NCI-H2196 (cell line): ENCODE data around the gene HNRNPAB.
"Not testable (repeated sequence)": the region's sequence is repeated elsewhere in the genome, so short reads cannot be mapped to it uniquely, and the experiment has no call there.

Experiments used
- DNase-seq: peaks from one replicate; lab custom pipeline; 2025; ENCODE audit not compliant: unreplicated experiment; lab: John Stamatoyannopoulos, UW

HNRNPAB gene

GRCh38 chr5:178241688-178242231 lies 37.4 kb downstream of the HNRNPAB start:
- no peak for DNase-seq

- no peak for DNase-seq
These were observed 38.1 kb downstream of the HNRNPAB start for GRCh38 chr5:178242416-178242815.

- no peak for DNase-seq
These were observed 40.2 kb downstream of the HNRNPAB start for GRCh38 chr5:178244576-178244975.

GRCh38 chr5:178245389-178245788 lies 41.1 kb downstream of the HNRNPAB start:
- DNase-seq: no peak

GRCh38 chr5:178246624-178247279 lies 42.4 kb downstream of the HNRNPAB start:
- DNase-seq: no peak

GRCh38 chr5:178247481-178248456 lies 43.4 kb downstream of the HNRNPAB start:
- no peak for DNase-seq

- DNase-seq: no peak
These were observed 44.4 kb downstream of the HNRNPAB start for GRCh38 chr5:178248750-178249149.

- DNase-seq: no peak
These were observed 45.1 kb downstream of the HNRNPAB start for GRCh38 chr5:178249191-178249989.

- no peak for DNase-seq
These were observed 45.9 kb downstream of the HNRNPAB start for GRCh38 chr5:178250263-178250662.

GRCh38 chr5:178252258-178252657 lies 47.9 kb downstream of the HNRNPAB start:
- DNase-seq: no peak

GRCh38 chr5:178253632-178254031 lies 49.3 kb downstream of the HNRNPAB start:
- not testable (repeated sequence) for DNase-seq

GRCh38 chr5:178256746-178257145 lies 52.4 kb downstream of the HNRNPAB start:
- no peak for DNase-seq

GRCh38 chr5:178257650-178258049 lies 53.3 kb downstream of the HNRNPAB start:
- DNase-seq: no peak

- no peak for DNase-seq
These were observed 55.5 kb downstream of the HNRNPAB start for GRCh38 chr5:178259623-178260536.
